SK-N-SH treated with all-trans-retinoic acid at 6 μM for 48 hours (cell line): ENCODE results near the gene PLP2.

Experiments
- CREB5 ChIP-seq: fragments of 250-450 bp; sonication (Bioruptor Pico); IDR thresholded peaks from 2 replicates; pipeline ENCODE4 v1.5.1; 2020; ENCODE audit warnings: low read depth, mild to moderate bottlenecking, moderate library complexity
- ESRRG ChIP-seq: fragments of 250-450 bp; sonication (Bioruptor Pico); IDR thresholded peaks from 2 replicates; pipeline ENCODE4 v1.6.1; 2021; ENCODE audit warnings: mild to moderate bottlenecking
- GLIS3 ChIP-seq: fragments of 250-450 bp; sonication (Bioruptor Pico); IDR thresholded peaks from 2 replicates; pipeline ENCODE4 v1.5.0; 2020; ENCODE audit warnings: mild to moderate bottlenecking, moderate library complexity
- SNAI2 ChIP-seq: fragments of 250-450 bp; sonication (Bioruptor Pico); IDR thresholded peaks from 2 replicates; pipeline ENCODE4 v1.5.0; 2020; ENCODE audit warnings: mild to moderate bottlenecking, moderate library complexity
- ZFP3 ChIP-seq: fragments of 250-450 bp; sonication (Bioruptor Pico); IDR thresholded peaks from 2 replicates; pipeline ENCODE4 v1.5.0; 2020; ENCODE audit warnings: mild to moderate bottlenecking, moderate library complexity
- ZNF565 ChIP-seq: fragments of 450-650 bp; formaldehyde crosslinking; conservative IDR thresholded peaks from 2 replicates; pipeline ENCODE4 v1.5.0; 2020; ENCODE audit warnings: low read depth, mild to moderate bottlenecking, moderate library complexity
- ZNF70 ChIP-seq: fragments of 450-650 bp; formaldehyde crosslinking; IDR thresholded peaks from 2 replicates; pipeline ENCODE4 v1.5.0; 2020; ENCODE audit warnings: mild to moderate bottlenecking, moderate library complexity

PLP2 gene

GRCh38 chrX:49221868-49222267 is 50.2 kb downstream of the PLP2 start (continued):
- TF ChIP-seq GLIS3 (CRISPR knock-in tag) (no peak), ZFP3 (CRISPR knock-in tag) (no peak), ZNF70 (CRISPR knock-in tag) (no peak), CREB5 (no peak), SNAI2 (CRISPR knock-in tag) (no peak), ESRRG (no peak), ZNF565 (no peak)
